Transverse colon (tissue), 4 donors: Measurements from ENCODE around the gene KCNJ16.

Experiments
- CTCF ChIP-seq, 5 experiments: fragments of 200-600 bp in 3 of 5; fragments of 450-650 bp in 2 of 5; sonication (generic) in 3 of 5; IDR thresholded peaks; 1 replicate in 2 of 5; 2 replicates in 3 of 5; pipeline ENCODE4 v1.5.1; 2016 to 2017; ENCODE audit warnings: antibody characterized with exemption in 5 of 5, inconsistent platforms in 3 of 5, mild to moderate bottlenecking in 2 of 5, moderate library complexity in 1 of 5
- POLR2A ChIP-seq: fragments of 450-650 bp; IDR thresholded peaks from one replicate; pipeline ENCODE4 v1.6.1; 2016; ENCODE audit warnings: antibody characterized with exemption, mild to moderate bottlenecking, moderate library complexity
- POLR2AphosphoS5 ChIP-seq, 3 donors: sonication (generic); formaldehyde crosslinking; IDR thresholded peaks; one replicate each; pipeline ENCODE4 v1.6.1; 2016; ENCODE audit warnings: antibody characterized with exemption in 3 of 3

GRCh38 chr17:70171159-70171558 is 96.1 kb downstream of the KCNJ16 start:
- TF ChIP-seq CTCF (IDR thresholded peaks at IDR 0.05) = no peak
- TF ChIP-seq POLR2A = no peak
- TF ChIP-seq POLR2AphosphoS5 (IDR thresholded peaks at IDR 0.05) = no peak
